Cardiac fibroblast (primary cell): ENCODE measurements around the gene HRH3.

Experiments used
- DNase-seq, 2 donors: peaks; one replicate each; pipeline versions ENCODE4 v3.0.0 to v3.0.0-alpha.2; 2010; ENCODE audit warnings: low read depth in 2 of 2
- H3K4me3 ChIP-seq, 2 donors: replicated peaks in 1 of 2; 1 replicate in 1 of 2; 2 replicates in 1 of 2; pipeline ENCODE4 v1.5.1; 2011; ENCODE audit warnings: low read depth in 2 of 2, low read length in 2 of 2, mild to moderate bottlenecking in 2 of 2, moderate library complexity in 1 of 2
- CTCF ChIP-seq: IDR thresholded peaks from one replicate; pipeline ENCODE4 v1.5.1; 2011; ENCODE audit warnings: low read depth, mild to moderate bottlenecking, low read length, inconsistent platforms

The HRH3 gene

DNA sequence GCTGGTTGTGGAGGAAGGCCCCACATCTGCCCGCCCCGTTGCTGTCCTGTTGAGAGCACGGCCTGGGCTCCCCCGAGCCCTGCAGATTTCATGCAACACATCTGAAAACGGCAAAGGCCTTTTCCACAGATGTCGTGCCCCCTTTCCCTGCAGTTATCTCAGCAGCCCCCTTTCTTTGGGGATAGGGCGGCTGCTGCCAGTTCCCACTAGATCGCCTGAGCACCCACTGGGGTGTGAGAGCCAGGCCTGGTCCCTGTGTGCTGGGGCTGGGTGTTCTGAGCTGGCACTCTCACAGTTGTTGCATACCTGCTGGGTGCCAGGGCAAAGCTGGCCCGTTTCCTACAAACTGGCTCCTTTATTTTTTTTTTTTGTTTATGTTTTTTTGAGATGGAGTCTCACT is 49.5 kb downstream of the HRH3 start:
- TF ChIP-seq CTCF = no peak
- H3K4me3 ChIP-seq = no peak overlapping the region
- DNase-seq = no peak

GRCh38 chr20:62168890-62169435 is 51.1 kb downstream of the HRH3 start:
- H3K4me3 ChIP-seq = no peak overlapping the region
- DNase-seq = no peak
- TF ChIP-seq CTCF = no peak

DNA sequence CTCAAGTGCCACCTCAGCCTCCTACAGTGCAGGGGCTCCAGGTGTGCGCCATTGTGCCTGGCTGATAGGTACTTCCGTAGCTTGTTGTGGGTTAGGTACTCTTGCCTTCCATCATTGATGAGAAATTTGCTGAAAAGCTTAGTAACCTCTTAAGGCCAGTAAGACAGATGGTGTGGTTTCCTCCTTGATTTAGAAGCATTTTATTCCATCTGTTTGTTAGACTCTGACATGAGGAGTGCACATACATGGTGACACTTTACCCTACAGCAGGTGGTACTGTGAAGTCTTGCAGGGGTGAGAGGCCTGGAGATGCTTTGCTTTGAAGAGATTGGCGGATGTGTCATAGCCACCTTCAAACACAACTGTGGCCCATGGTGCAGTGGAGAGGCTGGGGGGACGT is 52.0 kb downstream of the HRH3 start:
- no peak for TF ChIP-seq CTCF
- H3K4me3 ChIP-seq = no peak overlapping the region
- DNase-seq = no peak

DNA sequence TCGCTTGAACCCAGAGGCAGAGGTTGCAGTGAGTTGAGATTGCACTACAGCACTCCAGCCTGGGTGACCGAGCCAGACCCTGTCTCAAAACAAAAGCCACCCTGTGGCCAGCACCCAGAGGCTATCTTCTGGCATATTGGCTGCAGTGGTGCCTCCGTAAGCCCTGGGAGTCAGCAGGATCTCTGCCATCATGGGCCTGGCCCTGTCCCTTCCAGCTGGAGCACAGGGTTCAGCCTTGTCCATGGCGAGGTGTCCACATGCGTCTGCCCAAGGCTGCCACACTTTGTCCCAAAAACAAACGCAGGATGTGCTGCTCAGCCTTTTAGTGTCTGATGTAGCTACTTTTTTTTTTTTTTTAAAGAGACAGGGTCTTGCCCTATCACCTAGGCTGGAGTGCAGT is 52.6 kb downstream of the HRH3 start:
- no peak for TF ChIP-seq CTCF
- H3K4me3 ChIP-seq = no peak overlapping the region
- no peak for DNase-seq

DNA sequence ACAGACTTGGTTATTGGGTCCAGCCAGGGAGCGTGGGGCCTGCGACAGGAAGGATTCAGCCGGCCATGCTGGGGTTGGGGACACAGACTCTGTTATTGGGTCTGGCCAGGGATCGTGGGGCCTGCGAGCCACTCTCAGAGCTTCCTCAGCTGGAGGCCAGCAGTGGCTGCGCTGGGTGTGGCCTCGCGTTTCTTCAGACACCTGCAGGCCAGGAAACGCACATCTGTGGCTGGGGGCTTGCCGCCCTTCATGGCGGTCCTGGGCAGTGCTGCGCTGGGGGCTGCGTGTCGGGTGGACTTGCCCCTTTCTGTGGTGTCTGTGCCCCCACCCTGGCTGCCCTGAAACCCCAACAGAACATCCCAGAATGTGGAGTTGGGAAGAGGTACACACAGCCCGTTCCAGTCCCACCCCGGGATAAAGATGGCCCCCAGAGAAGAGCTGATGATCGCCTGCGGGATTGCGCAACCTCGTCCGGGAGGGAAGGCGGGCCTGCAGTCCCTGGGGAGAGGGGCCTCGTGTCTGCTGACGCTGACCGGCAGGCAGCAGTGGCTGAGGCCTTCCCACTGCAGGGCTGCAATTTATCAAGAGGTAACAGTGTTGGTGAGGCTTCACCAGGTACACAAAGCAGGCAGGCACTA is 54.2 kb downstream of the HRH3 start:
- H3K4me3 ChIP-seq = no peak overlapping the region

More for the DNA sequence above, 54.2 kb downstream of the HRH3 start:
- DNase-seq = peak; percentile 51 to 64
- TF ChIP-seq CTCF = no peak
